Left ventricle myocardium inferior (tissue), 1 donor: Measurements from ENCODE around the gene GNPAT. TPM values are rescaled to one million over a fixed set of nuclear protein-coding genes. Genes with fewer than 3 reads are reported as not detected.
A peak's percentile ranks its signal among the peaks of the same experiment; 100 is the strongest.
"Not testable (repeated sequence)": the region's sequence is repeated elsewhere in the genome, so short reads cannot be mapped to it uniquely, and the experiment has no call there.

Source experiments
- DNase-seq: peaks from one replicate; pipeline ENCODE4 v3.0.0-alpha.2; 2020
- H3K27ac ChIP-seq: fragments of 200-600 bp; replicated peaks from 2 replicates; pipeline ENCODE4 v1.8.0; 2021
- H3K27me3 ChIP-seq: fragments of 200-600 bp; 2 replicates; pipeline ENCODE4 v1.8.0; 2021; ENCODE audit warnings: low read depth
- H3K36me3 ChIP-seq: fragments of 200-600 bp; 2 replicates; pipeline ENCODE4 v1.8.0; 2021
- H3K4me1 ChIP-seq: fragments of 200-600 bp; 2 replicates; pipeline ENCODE4 v1.8.0; 2021
- H3K4me3 ChIP-seq: fragments of 200-600 bp; 2 replicates; pipeline ENCODE4 v1.8.0; 2021; ENCODE audit warnings: mild to moderate bottlenecking, moderate library complexity
- H3K9me3 ChIP-seq: fragments of 200-600 bp; replicated peaks from 2 replicates; pipeline ENCODE4 v1.8.0; 2021
- CTCF ChIP-seq: fragments of 200-600 bp; IDR thresholded peaks from 2 replicates; pipeline ENCODE4 v1.8.0; 2021; ENCODE audit warnings: antibody characterized with exemption, mild to moderate bottlenecking, borderline replicate concordance
- intact Hi-C: fragments of 100-400 bp; cut with micrococcal nuclease; formaldehyde crosslinking; loops from one replicate; pipeline ENCODE4 v1.11.0; 2022
- total RNA-seq: library from RNA; stranded (reverse); fragmentation: NEBNext Ultra II Directional; extraction: Animal tissue kit (Norgen Biotek cat#: 25700); gene quantifications from one replicate; pipeline ENCODE4 v1.2.1, GENCODE V29; 2021
- donor health status: DM: no; HTN: yes; CAD: no; lungs with severe emphysema.

The GNPAT gene
- total RNA-seq, 1 donor from 2014 or later: 56.7 TPM

GRCh38 chr1:231209531-231209930 lies 31.5 kb upstream of the GNPAT start:
- no peaks in the 10 kb centered on the region for H3K36me3 ChIP-seq
- TF ChIP-seq CTCF: no peak
- H3K9me3 ChIP-seq: no peaks in the 10 kb centered on the region
- H3K27me3 ChIP-seq: peaks cover 21% of the 10 kb centered on the region
- intact Hi-C loops: no loop called here
- H3K4me3 ChIP-seq: no peak overlapping the region
- DNase-seq: no peak
- no peak overlapping the region for H3K27ac ChIP-seq
- H3K4me1 ChIP-seq: peaks cover 8% of the 10 kb centered on the region

- no peak for DNase-seq
- intact Hi-C loops: loop anchor here (5.0 kb wide), 1 partner anchor 413 kb away; no protein-coding TSS in a partner anchor
- no peak for TF ChIP-seq CTCF
Observed at GRCh38 chr1:231210126-231210525, 30.9 kb upstream of the GNPAT start.

GRCh38 chr1:231211005-231211857 lies 29.8 kb upstream of the GNPAT start:
- Histone ChIP-seq H3K27me3 (peaks cover 38% of the 10 kb centered on the region), H3K27ac (no peak overlapping the region), H3K9me3 (no peaks in the 10 kb centered on the region), H3K36me3 (no peaks in the 10 kb centered on the region), H3K4me3 (peak overlapping the region; percentile 59), H3K4me1 (peaks cover 8% of the 10 kb centered on the region)
- DNase-seq: peak; percentile 75
- peak; percentile 94 for TF ChIP-seq CTCF
- intact Hi-C loops: loop anchor here (5.0 kb wide), 1 partner anchor 414 kb away; no protein-coding TSS in a partner anchor

More at GRCh38 chr1:231210126-231210525, 30.9 kb upstream of the GNPAT start:
- H3K9me3 ChIP-seq: no peaks in the 10 kb centered on the region
- H3K36me3 ChIP-seq: no peaks in the 10 kb centered on the region
- H3K4me3 ChIP-seq: no peak overlapping the region
- peaks cover 27% of the 10 kb centered on the region for H3K27me3 ChIP-seq
- no peak overlapping the region for H3K27ac ChIP-seq
- H3K4me1 ChIP-seq: peaks cover 8% of the 10 kb centered on the region

- intact Hi-C loops: loop anchor here (5.0 kb wide), 1 partner anchor 415 kb away; no protein-coding TSS in a partner anchor
- peaks cover 48% of the 10 kb centered on the region for H3K27me3 ChIP-seq
- not testable (repeated sequence) for H3K4me3 ChIP-seq, H3K9me3 ChIP-seq, H3K36me3 ChIP-seq, H3K4me1 ChIP-seq, DNase-seq, H3K27ac ChIP-seq
Observed at GRCh38 chr1:231212301-231212700, 28.7 kb upstream of the GNPAT start.

- H3K4me3 ChIP-seq: no peak overlapping the region
- H3K27ac ChIP-seq: no peak overlapping the region
- intact Hi-C loops: loop anchor here (5.0 kb wide), 1 partner anchor 417 kb away; no protein-coding TSS in a partner anchor
- TF ChIP-seq CTCF: no peak
- no peak for DNase-seq
- H3K36me3 ChIP-seq: no peaks in the 10 kb centered on the region
- H3K9me3 ChIP-seq: no peaks in the 10 kb centered on the region
- peaks cover 8% of the 10 kb centered on the region for H3K4me1 ChIP-seq
- peaks cover 53% of the 10 kb centered on the region for H3K27me3 ChIP-seq
Observed at GRCh38 chr1:231213831-231214573, 27.0 kb upstream of the GNPAT start.
